HepG2 (cell line): ENCODE data around the gene TOP2A. TPM values are rescaled to one million over a fixed set of nuclear protein-coding genes. Genes with fewer than 3 reads are reported as not detected.

ENCODE experiments used
- CENPT ChIP-seq: sonication (generic); formaldehyde crosslinking; IDR thresholded peaks from 2 replicates; pipeline ENCODE4 v1.8.0; 2022; ENCODE audit warnings: low read depth, mild to moderate bottlenecking, moderate library complexity, missing genetic modification reagents
- CENPX ChIP-seq: sonication (generic); formaldehyde crosslinking; IDR thresholded peaks from 2 replicates; pipeline ENCODE4 v1.9.0; 2021; ENCODE audit warnings: mild to moderate bottlenecking, missing genetic modification reagents, moderate library complexity
- GLI4 ChIP-seq: sonication (generic); formaldehyde crosslinking; IDR thresholded peaks from 2 replicates; pipeline ENCODE4 v1.5.1; 2020; ENCODE audit warnings: missing genetic modification reagents, mild to moderate bottlenecking, moderate library complexity, borderline replicate concordance
- HNRNPLL ChIP-seq: fragments of 200-400 bp; formaldehyde crosslinking; IDR thresholded peaks from 2 replicates; pipeline ENCODE4 v1.6.1; 2017; ENCODE audit warnings: mild to moderate bottlenecking, low read depth, low read length; ENCODE audit not compliant: poor library complexity, severe bottlenecking
- KDM1A ChIP-seq: IDR thresholded peaks from 2 replicates; pipeline ENCODE4 v1.6.1; 2016; ENCODE audit warnings: missing compliant biosample characterization
- KDM2A ChIP-seq: sonication (generic); formaldehyde crosslinking; IDR thresholded peaks from 2 replicates; pipeline ENCODE4 v1.4.0; 2020; ENCODE audit warnings: low read depth, missing genetic modification reagents, borderline replicate concordance
- LCORL ChIP-seq, 2 experiments: fragments of 450-650 bp in 1 of 2; sonication (generic) in 1 of 2; formaldehyde crosslinking in 1 of 2; IDR thresholded peaks; 2 replicates each; pipeline versions ENCODE4 v1.5.0 to v1.6.1; 2017 to 2020; ENCODE audit warnings: antibody characterized with exemption in 1 of 2, missing genetic modification reagents in 1 of 2
- NONO ChIP-seq, 2 experiments: fragments of 450-650 bp in 1 of 2; sonication (generic) in 1 of 2; formaldehyde crosslinking in 1 of 2; IDR thresholded peaks in 1 of 2; conservative IDR thresholded peaks in 1 of 2; 2 replicates each; pipeline versions ENCODE4 v1.6.1 to v1.8.0; 2017 to 2022; ENCODE audit warnings: mild to moderate bottlenecking in 1 of 2, missing genetic modification reagents in 1 of 2, moderate library complexity in 1 of 2
- RARG ChIP-seq: sonication (generic); formaldehyde crosslinking; IDR thresholded peaks from 2 replicates; pipeline ENCODE4 v1.4.0; 2020; ENCODE audit warnings: low read depth, mild to moderate bottlenecking, missing genetic modification reagents
- TEAD3 ChIP-seq: optimal IDR thresholded peaks from 2 replicates; pipeline ENCODE3; 2016; ENCODE audit warnings: borderline replicate concordance
- XBP1 ChIP-seq: sonication (generic); formaldehyde crosslinking; IDR thresholded peaks from 2 replicates; pipeline ENCODE4 v1.5.0; 2020; ENCODE audit warnings: missing genetic modification reagents
- ZNF33B ChIP-seq: sonication (generic); formaldehyde crosslinking; IDR thresholded peaks from 2 replicates; pipeline ENCODE4 v1.5.1; 2020; ENCODE audit warnings: mild to moderate bottlenecking, missing genetic modification reagents
- ZNF549 ChIP-seq: sonication (generic); formaldehyde crosslinking; IDR thresholded peaks from 2 replicates; pipeline ENCODE4 v1.5.0; 2020; ENCODE audit warnings: missing genetic modification reagents
- ZNF567 ChIP-seq: sonication (generic); formaldehyde crosslinking; IDR thresholded peaks from 2 replicates; pipeline ENCODE4 v1.8.1; 2023; ENCODE audit warnings: mild to moderate bottlenecking, missing genetic modification reagents, borderline replicate concordance
- ZNF644 ChIP-seq: IDR thresholded peaks from 2 replicates; pipeline ENCODE4 v1.6.1; 2016; ENCODE audit warnings: low read depth
- ZNF670 ChIP-seq: sonication (generic); formaldehyde crosslinking; IDR thresholded peaks from 2 replicates; pipeline ENCODE4 v1.8.0; 2022; ENCODE audit warnings: mild to moderate bottlenecking, missing genetic modification reagents, borderline replicate concordance
- ZNF703 ChIP-seq: sonication (generic); formaldehyde crosslinking; IDR thresholded peaks from 2 replicates; pipeline ENCODE4 v1.5.1; 2020; ENCODE audit warnings: missing genetic modification reagents, mild to moderate bottlenecking, moderate library complexity, borderline replicate concordance
- polyA plus RNA-seq, 8 experiments: library from polyadenylated mRNA; depleted of rRNA in 3 of 8; stranded (reverse) in 7 of 8; unstranded in 1 of 8; fragments of >200 nt; fragmentation: Illumina TruSeq in 4 of 8; extraction: Trizol in 4 of 8; gene quantifications; 2 replicates each; pipeline versions ENCODE4 v1.2.1 to v1.2.3, GENCODE V29; 2011 to 2016; ENCODE audit warnings: low read depth in 4 of 8, missing spikeins in 1 of 8, mixed read lengths in 1 of 8; ENCODE audit not compliant: insufficient read depth in 1 of 8
- total RNA-seq, 5 experiments: library from RNA; depleted of rRNA; stranded (reverse); fragments of >200 nt; fragmentation: Illumina TruSeq; extraction: Trizol; gene quantifications; 2 replicates each; pipeline ENCODE4 v1.2.3, GENCODE V29; 2016; ENCODE audit warnings: low read depth in 1 of 5
- TF ChIP-seq, protein P1 (sequence below): sonication (generic); formaldehyde crosslinking; IDR thresholded peaks from 2 replicates; pipeline ENCODE4 v1.4.0; 2020; ENCODE audit warnings: missing genetic modification reagents, borderline replicate concordance
- TF ChIP-seq, protein P2 (sequence below): sonication (generic); formaldehyde crosslinking; IDR thresholded peaks from 2 replicates; pipeline ENCODE4 v1.5.1; 2020; ENCODE audit warnings: mild to moderate bottlenecking, missing genetic modification reagents, borderline replicate concordance
- TF ChIP-seq, protein P3 (sequence below): sonication (generic); formaldehyde crosslinking; conservative IDR thresholded peaks from 2 replicates; pipeline ENCODE4 v1.8.0; 2022; ENCODE audit warnings: mild to moderate bottlenecking, moderate library complexity, missing genetic modification reagents
- TF ChIP-seq, protein P4 (sequence below): sonication (generic); formaldehyde crosslinking; IDR thresholded peaks from 2 replicates; pipeline ENCODE4 v1.4.0; 2020; ENCODE audit warnings: mild to moderate bottlenecking, missing genetic modification reagents, borderline replicate concordance

TOP2A gene
- total and polyA plus RNA-seq, 2 of the 13 experiments (the other 11 are each of a cell fraction or from before 2014, with no cell fraction given) = 108 to 327 TPM

DNA sequence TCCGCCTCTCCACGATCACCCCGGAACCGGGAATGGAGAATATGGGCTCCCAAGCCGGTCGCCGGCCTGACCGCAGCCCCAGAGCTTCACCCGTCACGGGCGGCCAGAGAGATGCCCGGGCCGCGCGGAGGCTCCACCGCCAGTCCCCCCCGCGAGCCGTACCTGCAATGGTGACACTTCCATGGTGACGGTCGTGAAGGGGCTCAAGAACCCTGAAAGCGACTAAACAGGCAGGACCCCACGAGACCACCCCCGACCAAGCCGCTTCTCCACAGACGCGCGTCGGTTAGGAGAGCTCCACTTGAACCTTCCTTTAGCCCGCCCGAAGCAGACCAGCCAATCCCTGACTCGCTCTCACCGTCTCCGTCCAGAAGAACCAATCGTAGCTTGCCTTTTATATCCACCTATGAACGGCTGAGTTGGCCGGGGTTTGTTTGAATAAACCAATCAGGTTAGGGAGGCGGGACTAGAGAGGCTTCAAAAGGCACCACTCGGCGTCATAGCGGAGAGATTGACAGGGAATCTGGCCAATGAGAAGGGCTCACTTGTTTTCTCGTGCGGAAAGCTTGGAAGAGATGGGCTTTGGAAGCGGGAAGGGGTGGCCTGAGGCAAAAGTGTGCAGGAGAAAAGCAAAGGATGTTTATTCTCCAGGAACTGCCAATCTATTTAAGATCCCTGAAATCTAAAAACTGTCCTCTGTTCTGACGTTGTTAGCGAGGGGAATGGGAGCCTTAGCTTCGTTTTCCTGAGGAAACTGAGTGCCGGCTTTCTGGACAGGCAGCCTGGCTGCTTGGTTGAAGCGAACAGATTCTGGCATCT, at the start of gene TOP2A (continued):
- no peak for TF ChIP-seq ZNF670 (CRISPR knock-in tag)
- TF ChIP-seq KDM1A (CRISPR knock-in tag) = no peak
- TF ChIP-seq RARG (CRISPR knock-in tag) = no peak
- no peak for TF ChIP-seq ZNF703 (CRISPR knock-in tag)
- TF ChIP-seq GLI4 = peak; percentile 92; the same call in 1 of the 2 replicates
- peak; percentile 60; the same call in 1 of the 2 replicates for TF ChIP-seq ZNF33B (CRISPR knock-in tag)
- no peak for TF ChIP-seq LCORL (IDR thresholded peaks at IDR 0.05)
- TF ChIP-seq LCORL (CRISPR knock-in tag; IDR thresholded peaks at IDR 0.05) = no peak; the same call in 1 of the 2 replicates
- no peak for TF ChIP-seq ZNF567
- no peak for TF ChIP-seq XBP1 (CRISPR knock-in tag)
- peak; percentile 25 for TF ChIP-seq KDM2A (CRISPR knock-in tag)
- TF ChIP-seq ZNF549 = no peak
- no peak for TF ChIP-seq CENPX (CRISPR knock-in tag)
- TF ChIP-seq ZNF644 (CRISPR knock-in tag) = no peak
- TF ChIP-seq, protein P1, sequence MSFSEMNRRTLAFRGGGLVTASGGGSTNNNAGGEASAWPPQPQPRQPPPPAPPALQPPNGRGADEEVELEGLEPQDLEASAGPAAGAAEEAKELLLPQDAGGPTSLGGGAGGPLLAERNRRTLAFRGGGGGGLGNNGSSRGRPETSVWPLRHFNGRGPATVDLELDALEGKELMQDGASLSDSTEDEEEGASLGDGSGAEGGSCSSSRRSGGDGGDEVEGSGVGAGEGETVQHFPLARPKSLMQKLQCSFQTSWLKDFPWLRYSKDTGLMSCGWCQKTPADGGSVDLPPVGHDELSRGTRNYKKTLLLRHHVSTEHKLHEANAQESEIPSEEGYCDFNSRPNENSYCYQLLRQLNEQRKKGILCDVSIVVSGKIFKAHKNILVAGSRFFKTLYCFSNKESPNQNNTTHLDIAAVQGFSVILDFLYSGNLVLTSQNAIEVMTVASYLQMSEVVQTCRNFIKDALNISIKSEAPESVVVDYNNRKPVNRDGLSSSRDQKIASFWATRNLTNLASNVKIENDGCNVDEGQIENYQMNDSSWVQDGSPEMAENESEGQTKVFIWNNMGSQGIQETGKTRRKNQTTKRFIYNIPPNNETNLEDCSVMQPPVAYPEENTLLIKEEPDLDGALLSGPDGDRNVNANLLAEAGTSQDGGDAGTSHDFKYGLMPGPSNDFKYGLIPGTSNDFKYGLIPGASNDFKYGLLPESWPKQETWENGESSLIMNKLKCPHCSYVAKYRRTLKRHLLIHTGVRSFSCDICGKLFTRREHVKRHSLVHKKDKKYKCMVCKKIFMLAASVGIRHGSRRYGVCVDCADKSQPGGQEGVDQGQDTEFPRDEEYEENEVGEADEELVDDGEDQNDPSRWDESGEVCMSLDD (CRISPR knock-in tag) = no peak
- TF ChIP-seq CENPT (CRISPR knock-in tag) = no peak; the same call in 1 of the 2 replicates
- TF ChIP-seq, protein P2, sequence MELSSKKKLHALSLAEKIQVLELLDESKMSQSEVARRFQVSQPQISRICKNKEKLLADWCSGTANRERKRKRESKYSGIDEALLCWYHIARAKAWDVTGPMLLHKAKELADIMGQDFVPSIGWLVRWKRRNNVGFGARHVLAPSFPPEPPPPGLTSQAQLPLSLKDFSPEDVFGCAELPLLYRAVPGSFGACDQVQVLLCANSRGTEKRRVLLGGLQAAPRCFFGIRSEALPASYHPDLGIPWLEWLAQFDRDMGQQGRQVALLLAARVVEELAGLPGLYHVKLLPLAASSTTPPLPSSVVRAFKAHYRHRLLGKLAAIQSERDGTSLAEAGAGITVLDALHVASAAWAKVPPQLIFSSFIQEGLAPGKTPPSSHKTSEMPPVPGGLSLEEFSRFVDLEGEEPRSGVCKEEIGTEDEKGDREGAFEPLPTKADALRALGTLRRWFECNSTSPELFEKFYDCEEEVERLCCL = no peak
- TF ChIP-seq TEAD3 (CRISPR knock-in tag) = peak; percentile 13
- peak; percentile 57 for TF ChIP-seq HNRNPLL
- TF ChIP-seq, protein P3, sequence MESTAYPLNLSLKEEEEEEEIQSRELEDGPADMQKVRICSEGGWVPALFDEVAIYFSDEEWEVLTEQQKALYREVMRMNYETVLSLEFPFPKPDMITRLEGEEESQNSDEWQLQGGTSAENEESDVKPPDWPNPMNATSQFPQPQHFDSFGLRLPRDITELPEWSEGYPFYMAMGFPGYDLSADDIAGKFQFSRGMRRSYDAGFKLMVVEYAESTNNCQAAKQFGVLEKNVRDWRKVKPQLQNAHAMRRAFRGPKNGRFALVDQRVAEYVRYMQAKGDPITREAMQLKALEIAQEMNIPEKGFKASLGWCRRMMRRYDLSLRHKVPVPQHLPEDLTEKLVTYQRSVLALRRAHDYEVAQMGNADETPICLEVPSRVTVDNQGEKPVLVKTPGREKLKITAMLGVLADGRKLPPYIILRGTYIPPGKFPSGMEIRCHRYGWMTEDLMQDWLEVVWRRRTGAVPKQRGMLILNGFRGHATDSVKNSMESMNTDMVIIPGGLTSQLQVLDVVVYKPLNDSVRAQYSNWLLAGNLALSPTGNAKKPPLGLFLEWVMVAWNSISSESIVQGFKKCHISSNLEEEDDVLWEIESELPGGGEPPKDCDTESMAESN (CRISPR knock-in tag) = peak; percentile 70
- TF ChIP-seq, protein P4, sequence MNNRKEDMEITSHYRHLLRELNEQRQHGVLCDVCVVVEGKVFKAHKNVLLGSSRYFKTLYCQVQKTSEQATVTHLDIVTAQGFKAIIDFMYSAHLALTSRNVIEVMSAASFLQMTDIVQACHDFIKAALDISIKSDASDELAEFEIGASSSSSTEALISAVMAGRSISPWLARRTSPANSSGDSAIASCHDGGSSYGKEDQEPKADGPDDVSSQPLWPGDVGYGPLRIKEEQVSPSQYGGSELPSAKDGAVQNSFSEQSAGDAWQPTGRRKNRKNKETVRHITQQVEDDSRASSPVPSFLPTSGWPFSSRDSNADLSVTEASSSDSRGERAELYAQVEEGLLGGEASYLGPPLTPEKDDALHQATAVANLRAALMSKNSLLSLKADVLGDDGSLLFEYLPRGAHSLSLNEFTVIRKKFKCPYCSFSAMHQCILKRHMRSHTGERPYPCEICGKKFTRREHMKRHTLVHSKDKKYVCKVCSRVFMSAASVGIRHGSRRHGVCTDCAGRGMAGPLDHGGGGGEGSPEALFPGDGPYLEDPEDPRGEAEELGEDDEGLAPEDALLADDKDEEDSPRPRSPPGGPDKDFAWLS = no peak
- TF ChIP-seq NONO (IDR thresholded peaks at IDR 0.05) = no peak
- TF ChIP-seq NONO (CRISPR knock-in tag; conservative IDR thresholded peaks at IDR 0.05) = peak; percentile 49; the same call in 1 of the 2 replicates
